Heart left ventricle (tissue), 13 donors: ENCODE results near the gene TMIGD1.

Experiments
- CTCF ChIP-seq, 12 donors: fragments of 200-600 bp; sonication (generic) in 4 of 12; IDR thresholded peaks; one replicate each; pipeline versions ENCODE4 v1.5.0 to v1.8.0; 2018 to 2022; ENCODE audit warnings: antibody characterized with exemption in 12 of 12, mild to moderate bottlenecking in 5 of 12
- POLR2A ChIP-seq, 2 donors: fragments of 450-650 bp; IDR thresholded peaks; one replicate each; pipeline ENCODE4 v1.6.1; 2017; ENCODE audit warnings: antibody characterized with exemption in 2 of 2, mild to moderate bottlenecking in 2 of 2, moderate library complexity in 2 of 2
- donor health status: ischemic (EF 13 %, LVEDD 7.1; RV severe dilation, severe dysfunction).
- donor health status: DM: no; HTN: yes; CAD: no.
- donor health status: DM: no; HTN: no; CAD: no.
- donor health status: ischemic (EF 25% LVEDD 6.9; RV normal size, moderate dysfunction).
- donor health status: ischemic (EF 25% LVEDD 5.7; RV mildly dilated, moderate dysfunction).
- donor health status: ischemic (EF 35%, LVEDD 5.7; RV mildly dilated, moderate dysfunction).
- donor health status: nonischemic (EF 11% LVEDD 7.7; RV severe dilation, severe dysfunction).
- donor health status: DM: yes; HTN: yes; CAD: no.
- donor health status: PGD.
- donor health status: ischemic (EF 29% LVEDD 5.4; RV normal size, mild dysfunction).
- donor health status: nonischemic (EF 23%, LVEDD 6.1; RV moderate dilation, normal function).

- TF ChIP-seq CTCF (IDR thresholded peaks at IDR 0.05) = no peak
- no peak for TF ChIP-seq POLR2A (IDR thresholded peaks at IDR 0.05)
Measured at GRCh38 chr17:30312226-30312625, 21.6 kb downstream of the TMIGD1 start.
